NCI-H2196 (cell line): ENCODE data around the gene CH25H.
"Not testable (repeated sequence)": the region's sequence is repeated elsewhere in the genome, so short reads cannot be mapped to it uniquely, and the experiment has no call there.

Experiments
- DNase-seq: peaks from one replicate; lab custom pipeline; 2025; ENCODE audit not compliant: unreplicated experiment; lab: John Stamatoyannopoulos, UW

Gene CH25H

DNA sequence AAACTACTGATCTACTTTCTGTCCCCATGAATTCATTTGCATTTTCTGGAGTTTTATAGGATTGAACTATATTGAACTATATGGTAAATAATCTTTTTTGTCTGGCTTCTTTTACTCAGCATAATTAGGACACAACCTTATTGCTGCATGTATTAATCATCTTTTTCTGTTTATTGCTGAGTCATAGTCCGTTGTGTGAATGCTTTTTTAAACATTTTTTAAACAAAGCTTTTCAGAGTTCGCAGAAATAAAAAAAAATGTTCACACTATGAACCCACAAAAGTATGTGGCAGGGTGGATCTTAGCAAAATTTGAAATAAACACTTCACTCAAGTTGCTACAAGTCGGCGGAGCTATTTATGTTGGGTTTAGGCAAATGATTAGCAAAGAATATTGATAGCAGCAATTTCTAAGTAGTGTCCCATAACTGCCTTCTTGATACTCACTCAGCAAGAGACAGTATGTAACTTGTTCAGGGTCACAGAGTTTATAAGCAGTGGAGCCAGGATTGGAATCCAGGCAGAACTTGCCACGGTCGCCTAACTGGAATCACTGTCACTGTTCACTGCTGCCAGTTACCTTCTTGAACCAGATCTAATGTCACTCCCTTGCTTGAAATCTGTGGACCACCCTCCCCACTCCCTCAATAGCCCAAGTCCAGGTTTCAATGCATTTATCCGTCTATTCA is 5.6 kb downstream of the CH25H start:
- DNase-seq = no peak

DNA sequence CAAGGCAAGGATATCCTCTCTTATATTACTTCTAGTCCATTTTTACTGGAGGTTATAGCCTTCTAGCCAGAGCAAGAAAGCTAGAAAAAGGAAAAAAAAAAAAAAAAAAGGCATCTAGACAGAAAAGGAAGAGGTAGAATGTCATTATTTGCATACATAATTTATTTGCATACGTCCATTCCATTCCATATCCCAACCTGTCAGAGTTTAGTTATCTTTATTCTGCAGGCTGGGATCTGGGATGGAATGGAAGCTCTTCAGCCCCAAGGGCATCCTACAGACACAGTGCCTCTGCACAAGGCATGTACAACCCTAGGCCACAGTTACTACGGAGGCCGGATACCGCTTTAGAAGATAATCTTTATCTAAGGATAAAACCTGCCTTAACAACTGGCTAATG is 9.6 kb downstream of the CH25H start:
- no peak for DNase-seq

DNA sequence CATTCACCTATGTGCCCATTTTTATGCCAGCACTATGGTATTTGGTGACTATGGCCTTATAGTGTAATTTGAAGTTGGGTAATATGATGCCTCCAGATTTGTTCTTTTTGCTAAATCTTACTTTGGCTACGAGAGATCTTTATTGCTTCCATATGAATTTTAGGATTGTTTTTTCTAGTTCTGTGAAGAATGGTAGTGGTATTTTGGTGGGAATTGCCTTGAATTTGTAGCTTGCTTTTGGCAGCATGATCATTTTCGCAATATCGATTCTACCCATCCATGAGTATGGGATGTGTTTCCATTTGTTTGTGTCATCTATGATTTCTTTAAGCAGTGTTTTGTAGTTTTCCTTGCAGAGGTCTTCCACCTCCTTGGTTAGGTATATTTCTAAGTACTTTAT is 15.8 kb downstream of the CH25H start:
- not testable (repeated sequence) for DNase-seq

DNA sequence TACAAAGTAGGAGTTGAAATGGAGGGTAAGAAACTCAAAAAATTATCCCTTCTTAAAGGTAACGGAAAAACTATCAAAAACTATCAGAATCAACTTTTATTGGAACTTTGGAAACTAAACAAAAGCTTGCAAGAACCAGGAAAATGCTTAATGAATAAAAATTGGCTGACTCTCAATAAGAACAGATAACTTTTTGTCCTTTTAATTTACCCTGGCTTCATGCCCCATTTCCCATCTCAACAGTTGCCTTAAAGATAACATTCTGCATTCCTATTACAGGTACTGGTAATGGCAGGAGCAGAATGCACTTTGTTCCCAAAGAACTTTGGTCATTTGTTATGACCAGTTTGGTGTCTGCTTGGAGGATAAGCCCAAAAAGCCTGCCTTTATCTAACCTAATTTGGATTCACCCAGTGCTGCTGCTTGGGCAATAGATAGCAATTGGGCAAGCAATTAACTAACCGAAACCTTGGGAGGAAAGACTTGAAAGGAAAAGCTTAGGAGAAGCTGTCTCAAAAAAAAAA is 17.8 kb downstream of the CH25H start:
- no peak for DNase-seq

DNA sequence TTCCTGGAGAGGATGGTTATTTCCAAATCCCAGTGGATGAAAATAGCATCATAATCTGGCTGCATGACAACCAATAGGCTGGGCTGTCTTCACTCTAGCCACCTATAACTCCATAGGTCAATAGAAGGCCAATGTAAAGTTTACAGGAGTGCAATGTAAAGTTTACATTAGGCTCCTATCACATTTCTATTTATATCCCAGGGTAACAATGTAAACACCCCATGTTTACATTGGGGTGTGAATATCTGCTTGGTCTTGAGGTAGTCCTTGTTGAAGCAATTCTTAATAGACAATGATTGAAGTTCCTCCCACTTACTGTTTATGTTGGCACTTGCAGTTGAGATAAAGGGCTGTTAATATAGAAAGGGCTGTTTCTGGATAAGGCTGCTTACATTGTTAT is 21.5 kb downstream of the CH25H start:
- no peak for DNase-seq

GRCh38 chr10:89184638-89185037 is 22.5 kb downstream of the CH25H start:
- DNase-seq = no peak

DNA sequence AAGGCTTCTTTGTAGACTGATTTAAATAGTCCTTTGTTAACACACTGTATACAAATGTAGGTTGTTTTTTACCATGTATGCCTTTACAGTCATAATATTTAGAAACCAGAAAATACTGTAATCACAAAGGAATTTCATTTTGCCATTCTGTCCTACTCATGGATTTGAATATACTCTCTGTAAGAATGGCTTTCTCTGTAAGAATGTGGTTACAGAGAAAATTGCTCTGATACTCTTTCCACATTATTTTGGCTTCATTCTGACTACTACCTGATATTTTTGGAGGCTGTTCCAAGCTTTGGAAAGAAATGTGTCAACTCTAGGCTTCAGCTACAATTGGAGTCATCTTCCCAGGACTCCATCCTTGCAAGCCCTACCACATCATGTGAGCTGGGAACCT is 23.5 kb downstream of the CH25H start:
- DNase-seq = no peak

- no peak for DNase-seq
These were observed 24.2 kb downstream of the CH25H start for GRCh38 chr10:89182894-89183293.

DNA sequence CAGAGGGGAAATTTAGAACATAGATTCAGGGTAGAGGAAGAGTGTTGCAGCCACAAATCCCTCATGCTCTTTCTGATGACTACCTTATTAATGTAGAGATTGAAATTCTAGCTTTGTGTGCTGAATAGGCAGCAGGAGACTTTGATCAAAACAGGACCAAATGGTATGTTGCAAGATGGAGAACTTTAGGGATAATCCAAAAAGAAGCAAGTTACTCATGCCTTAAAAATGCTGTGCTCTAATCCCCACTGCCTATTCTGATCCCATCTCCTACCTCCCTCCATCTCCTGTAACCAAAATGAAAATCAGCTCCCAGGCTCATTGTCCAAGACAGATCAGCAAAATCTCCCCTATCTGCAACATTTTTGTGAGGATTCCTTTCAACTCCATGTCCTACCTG is 31.3 kb downstream of the CH25H start:
- no peak for DNase-seq

GRCh38 chr10:89173075-89173474 is 34.0 kb downstream of the CH25H start:
- no peak for DNase-seq

DNA sequence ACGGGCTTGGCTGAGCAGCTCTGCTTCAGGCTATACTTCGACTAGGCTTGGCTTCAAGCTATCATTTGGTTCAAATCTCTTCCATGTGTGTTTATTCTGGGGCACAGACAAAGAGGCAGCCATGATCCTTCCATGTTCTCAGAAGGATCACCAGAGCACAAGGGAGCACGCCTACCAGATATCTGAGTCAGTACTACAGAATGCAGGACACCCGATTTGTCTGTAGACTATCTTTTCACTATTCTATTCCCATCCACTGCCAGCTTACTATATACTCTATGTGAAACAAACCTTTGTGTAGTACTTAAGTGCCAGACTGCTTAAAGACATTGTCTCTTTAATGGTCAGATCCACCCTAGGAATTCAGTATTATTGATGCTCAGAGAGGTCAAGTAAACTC is 35.1 kb downstream of the CH25H start:
- no peak for DNase-seq

DNA sequence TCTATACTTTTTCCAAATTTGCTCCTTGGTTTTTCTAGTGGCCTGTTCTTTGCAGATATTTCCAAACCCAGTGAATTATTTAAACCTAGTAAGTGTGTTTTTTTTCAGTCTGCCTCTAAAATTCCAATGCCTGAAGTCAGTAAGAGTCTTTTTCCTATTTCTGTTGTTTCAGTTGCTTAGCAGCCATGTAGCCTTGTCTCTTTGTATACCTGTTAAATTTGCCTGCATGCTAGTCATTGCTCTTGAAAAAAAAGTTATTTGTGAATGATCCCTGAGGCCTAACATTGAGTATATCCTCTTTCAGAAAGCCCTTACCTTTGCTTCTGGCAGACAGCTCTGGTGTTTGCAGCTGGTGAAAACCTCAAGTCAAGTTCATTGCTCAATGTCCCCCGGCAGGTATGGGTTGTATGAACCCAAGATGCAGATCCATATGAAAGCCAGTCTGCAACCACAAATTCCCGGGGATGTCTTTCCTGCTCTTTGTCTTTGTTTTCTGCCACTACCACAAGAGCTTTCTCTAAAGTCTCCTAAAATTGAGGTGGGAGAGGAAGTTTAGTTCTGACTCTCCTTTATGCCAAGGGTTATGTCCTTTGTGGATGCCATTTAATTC is 35.7 kb downstream of the CH25H start:
- no peak for DNase-seq

GRCh38 chr10:89168354-89168900 is 38.7 kb downstream of the CH25H start:
- DNase-seq = not testable (repeated sequence)

DNA sequence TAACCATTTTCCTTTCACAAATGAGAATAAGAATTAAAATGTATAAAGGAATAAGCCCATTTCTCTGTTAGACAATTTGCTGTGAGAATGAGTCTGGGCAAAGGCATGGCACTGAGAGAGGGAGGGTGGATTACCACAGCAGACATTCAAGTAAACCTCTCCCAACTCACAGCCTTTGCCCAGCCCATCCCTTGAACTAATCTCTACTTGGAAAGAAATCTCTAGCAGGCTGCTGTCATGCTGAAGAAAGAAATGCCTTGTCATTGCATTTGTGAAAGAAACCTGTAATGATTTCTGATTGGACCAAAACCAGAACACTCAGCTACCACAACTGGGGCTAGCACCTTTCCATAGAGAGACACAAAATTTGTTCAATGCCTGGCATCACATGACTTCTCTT is 39.2 kb downstream of the CH25H start:
- DNase-seq = no peak

DNA sequence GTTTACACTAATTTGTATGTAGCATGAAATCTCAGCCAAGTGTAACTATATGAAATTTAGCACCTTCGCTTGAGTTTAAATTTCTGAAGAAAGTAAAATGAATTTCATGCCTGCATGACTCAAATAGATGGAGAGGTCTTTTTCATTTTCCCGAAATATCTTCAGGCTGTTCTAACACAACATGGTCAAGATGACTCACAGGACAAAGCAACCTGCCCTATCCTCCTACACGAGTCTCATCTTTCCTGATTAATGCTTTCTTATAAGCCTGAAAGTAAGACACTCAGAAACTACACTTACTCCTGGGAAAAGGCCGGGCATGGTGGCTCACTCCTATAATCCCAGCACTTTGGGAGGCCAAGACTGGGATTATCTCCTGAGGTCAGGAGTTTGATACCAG is 41.2 kb downstream of the CH25H start:
- no peak for DNase-seq

DNA sequence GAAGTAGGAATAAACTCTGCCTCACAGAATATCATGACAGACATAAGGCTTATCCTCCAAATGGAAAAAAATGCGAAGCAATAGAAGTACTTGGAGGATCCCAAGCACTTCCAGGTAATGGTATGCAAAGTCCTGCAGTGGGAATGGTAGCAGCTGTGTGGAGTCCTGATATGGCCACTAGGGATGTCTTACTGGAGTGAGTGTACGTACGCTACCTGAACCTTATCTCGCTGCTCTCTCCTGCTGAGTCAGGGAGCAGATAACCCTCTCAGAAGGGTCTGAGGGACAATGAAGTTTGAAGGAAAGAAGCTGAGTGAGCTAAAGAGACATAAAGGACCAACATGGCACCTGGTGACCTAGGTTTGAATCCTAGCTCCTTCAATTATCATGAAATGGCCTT is 42.2 kb downstream of the CH25H start:
- no peak for DNase-seq

GRCh38 chr10:89164080-89164479 is 43.0 kb downstream of the CH25H start:
- no peak for DNase-seq

DNA sequence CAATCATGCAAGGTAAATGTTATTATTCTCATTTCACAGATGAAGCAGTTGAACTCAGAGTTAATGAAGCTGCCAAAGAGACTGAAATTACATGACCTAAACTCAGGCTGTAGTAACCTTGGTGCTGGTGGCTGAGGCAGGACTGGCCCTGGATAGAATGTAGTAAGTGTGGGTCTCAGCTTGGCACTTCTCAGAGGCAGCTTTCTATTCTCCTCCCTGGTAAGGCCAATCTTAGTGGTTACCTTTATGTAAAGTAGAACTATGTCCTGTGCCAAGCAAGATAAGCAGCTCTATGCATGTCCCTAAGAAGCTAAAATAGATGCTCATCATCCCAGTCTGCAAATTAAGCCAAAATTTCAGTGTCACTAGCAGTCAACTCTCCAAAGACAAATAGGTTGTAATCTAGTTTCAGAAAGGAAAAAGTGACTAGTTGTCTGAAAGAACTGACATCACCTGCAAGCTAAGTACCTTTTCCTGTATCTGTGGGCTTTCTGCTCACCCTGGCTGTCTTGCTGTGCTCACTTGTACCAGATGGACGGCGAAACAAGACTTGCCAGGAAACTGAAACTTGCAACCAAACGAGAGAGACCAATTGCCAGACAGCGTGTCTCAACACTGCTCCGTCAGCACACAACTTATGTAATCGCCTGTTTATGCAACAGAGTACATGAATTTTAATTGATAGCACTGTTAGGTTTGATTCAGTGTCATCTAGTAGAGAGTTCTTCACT is 43.7 kb downstream of the CH25H start:
- no peak for DNase-seq

GRCh38 chr10:89162596-89162995 is 44.5 kb downstream of the CH25H start:
- DNase-seq = no peak

DNA sequence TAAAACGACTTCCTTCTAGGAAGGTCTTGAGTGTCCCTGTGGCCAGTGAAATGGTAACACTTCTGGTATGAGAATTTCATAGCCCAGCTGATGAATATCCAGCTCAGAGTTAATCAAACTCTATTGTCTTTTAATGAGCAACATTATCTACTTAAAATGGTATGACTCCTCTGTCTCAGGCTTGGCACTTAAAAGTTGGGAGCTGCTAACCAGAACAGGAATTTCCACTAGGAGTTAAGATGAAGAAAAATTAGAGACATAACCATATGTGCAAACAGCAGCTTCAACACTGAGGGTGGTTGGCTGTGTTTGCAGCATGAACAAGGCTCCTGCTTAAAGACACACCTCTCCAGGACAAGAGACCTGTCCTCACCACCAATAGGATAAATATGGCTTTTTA is 46.8 kb downstream of the CH25H start:
- no peak for DNase-seq

GRCh38 chr10:89159761-89160160 is 47.4 kb downstream of the CH25H start:
- no peak for DNase-seq

DNA sequence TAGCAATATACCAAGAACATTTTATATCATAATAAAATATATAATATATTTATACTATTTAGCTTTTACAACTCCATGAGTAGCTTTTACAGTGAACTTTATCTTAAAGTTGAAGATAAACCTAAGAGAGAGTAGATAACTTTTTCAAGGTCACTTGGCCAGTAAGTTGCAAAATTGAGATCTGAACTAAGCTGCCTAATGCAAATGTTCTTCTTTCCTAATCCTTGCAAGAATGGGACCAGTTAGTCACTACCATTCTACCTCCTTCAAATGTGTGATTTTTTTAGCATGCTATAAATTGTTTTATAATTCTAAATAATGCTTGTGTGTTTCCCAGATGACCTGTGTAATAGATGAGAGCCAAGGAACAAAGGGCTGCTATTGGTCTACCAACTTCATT is 47.8 kb downstream of the CH25H start:
- no peak for DNase-seq
